ENCODE results near the gene FTHL17. TPM values are rescaled to one million over a fixed set of nuclear protein-coding genes. Genes with fewer than 3 reads are reported as not detected.

The FTHL17 gene
- total RNA-seq, 4 donors from 2014 or later: not detected

DNA sequence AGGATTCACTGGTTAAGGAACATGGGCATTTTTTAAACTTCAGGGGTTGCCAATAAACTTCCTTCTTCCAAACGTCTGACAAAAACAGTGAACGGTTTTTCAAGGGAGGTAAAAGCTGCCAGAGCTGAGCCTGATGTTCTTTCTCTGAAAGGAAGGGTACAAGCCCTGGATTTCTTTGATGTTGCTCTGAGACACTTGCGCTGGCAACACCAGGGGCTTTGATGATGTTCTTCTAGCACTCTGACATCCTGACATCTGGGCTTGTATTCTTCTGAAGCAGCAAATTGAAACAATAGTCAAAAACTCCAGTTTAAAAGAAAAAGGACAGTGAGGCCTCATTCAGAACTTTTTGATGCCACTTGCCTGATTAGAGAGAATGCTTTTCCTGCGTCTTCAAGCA, 11.8 kb downstream of the FTHL17 start:
- no peak for DNase-seq (ENCODE audit: low spot score in 2 of 2)
- intact Hi-C loops (cut with DNase I; ENCODE audit: low total_unique reads): no loop called here
- no peak for TF ChIP-seq POLR2A (IDR thresholded peaks at IDR 0.05)
- TF ChIP-seq CTCF (IDR thresholded peaks at IDR 0.05): no peak
- no peak overlapping the region for H3K4me3 ChIP-seq (ENCODE audit: low read depth, poor library complexity, severe bottlenecking)
- 38 to 65% methylated on average over 4 of the region's 4 CpGs for WGBS, 2 donors

- 66 to 67% methylated on average over 7 of the region's 7 CpGs for WGBS, 2 donors
- no peak overlapping the region for H3K4me3 ChIP-seq (ENCODE audit: low read depth, poor library complexity, severe bottlenecking)
- TF ChIP-seq CTCF (IDR thresholded peaks at IDR 0.05): no peak
- no peak for TF ChIP-seq POLR2A (IDR thresholded peaks at IDR 0.05)
- intact Hi-C loops (cut with DNase I; ENCODE audit: low total_unique reads): no loop called here
- DNase-seq (ENCODE audit: low spot score in 2 of 2): no peak
These were observed 13.6 kb downstream of the FTHL17 start for GRCh38 chrX:31058284-31058683.

- WGBS, 2 donors: 76 to 92% methylated on average over 4 of the region's 4 CpGs
- DNase-seq (ENCODE audit: low spot score in 2 of 2): no peak
- intact Hi-C loops (cut with DNase I; ENCODE audit: low total_unique reads): no loop called here
- H3K4me3 ChIP-seq (ENCODE audit: low read depth, poor library complexity, severe bottlenecking): no peak overlapping the region
- TF ChIP-seq POLR2A (IDR thresholded peaks at IDR 0.05) (no peak), CTCF (IDR thresholded peaks at IDR 0.05) (no peak)
These were observed 14.2 kb downstream of the FTHL17 start for GRCh38 chrX:31057691-31058090.

DNA sequence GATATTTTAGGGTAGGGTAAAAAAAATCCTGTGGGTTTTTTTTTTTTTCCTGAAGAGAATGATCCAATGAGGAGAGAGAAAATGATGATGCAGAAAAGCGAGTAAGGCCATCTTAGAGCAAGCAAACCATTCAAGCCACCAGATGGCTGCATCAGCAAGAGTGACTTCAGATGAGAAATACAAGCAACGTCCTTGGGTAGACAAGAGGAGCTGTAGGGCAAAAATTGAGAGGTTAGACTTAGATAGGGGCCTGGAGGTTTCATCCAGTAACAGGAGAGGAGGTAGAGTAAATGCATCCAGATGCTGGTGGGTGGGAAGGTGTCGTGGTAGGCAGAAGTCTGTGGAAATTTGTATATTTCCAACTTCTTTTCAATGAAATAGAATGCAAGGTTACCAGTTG, 14.6 kb downstream of the FTHL17 start:
- no peak overlapping the region for H3K4me3 ChIP-seq (ENCODE audit: low read depth, poor library complexity, severe bottlenecking)
- no peak for DNase-seq (ENCODE audit: low spot score in 2 of 2)
- intact Hi-C loops (cut with DNase I; ENCODE audit: low total_unique reads): no loop called here
- WGBS, 2 donors: 60 to 69% methylated on average over 3 of the region's 3 CpGs
- TF ChIP-seq POLR2A (IDR thresholded peaks at IDR 0.05): no peak
- no peak for TF ChIP-seq CTCF (IDR thresholded peaks at IDR 0.05)

DNA sequence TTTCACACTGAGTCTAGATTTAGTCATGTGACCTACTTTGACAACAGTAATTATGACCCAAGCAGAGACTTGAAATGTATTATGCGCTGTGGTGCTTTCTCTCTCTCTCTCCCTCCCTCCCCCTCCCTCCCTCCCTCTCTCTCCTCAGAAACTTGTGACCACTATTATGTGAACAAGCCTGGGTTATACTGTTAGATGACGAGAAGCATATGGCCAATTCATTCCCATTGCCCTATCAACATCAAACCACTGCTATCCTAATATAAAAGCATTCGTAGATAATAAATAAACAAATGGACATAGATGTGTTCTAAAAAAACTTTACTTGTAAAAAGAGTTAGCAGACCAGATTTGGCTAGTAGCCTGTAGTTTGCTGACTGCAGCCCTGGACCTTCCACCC, 18.2 kb downstream of the FTHL17 start:
- no peak for TF ChIP-seq POLR2A (IDR thresholded peaks at IDR 0.05)
- TF ChIP-seq CTCF (IDR thresholded peaks at IDR 0.05): no peak
- no peak overlapping the region for H3K4me3 ChIP-seq (ENCODE audit: low read depth, poor library complexity, severe bottlenecking)
- DNase-seq (ENCODE audit: low spot score in 2 of 2): no peak
- 79 to 93% methylated on average over 3 of the region's 3 CpGs for WGBS, 2 donors
- intact Hi-C loops (cut with DNase I; ENCODE audit: low total_unique reads): no loop called here

DNA sequence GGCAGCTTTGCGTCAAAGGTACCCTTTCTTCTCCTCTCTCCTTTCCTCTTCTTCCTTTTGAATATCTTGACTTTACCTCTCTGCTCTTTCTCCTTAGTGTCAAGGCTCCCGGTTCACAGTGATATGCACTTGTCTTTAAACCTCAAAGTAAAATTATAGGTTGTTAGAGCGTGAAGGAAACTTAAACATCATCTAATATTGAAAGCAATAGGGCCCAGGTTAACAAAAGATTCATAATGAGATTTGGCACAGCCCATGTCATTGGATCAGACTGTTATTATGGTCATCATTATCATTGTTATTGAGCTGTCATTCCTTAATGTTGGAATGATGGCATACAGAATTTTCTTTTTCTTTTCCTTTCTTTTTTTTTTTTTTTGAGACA, 32.5 kb downstream of the FTHL17 start:
- TF ChIP-seq POLR2A (IDR thresholded peaks at IDR 0.05): no peak
- no peak for TF ChIP-seq CTCF (IDR thresholded peaks at IDR 0.05)
- intact Hi-C loops (cut with DNase I; ENCODE audit: low total_unique reads): no loop called here
- 54 to 64% methylated on average over 3 of the region's 3 CpGs for WGBS, 2 donors

More for the DNA sequence above, 32.5 kb downstream of the FTHL17 start:
- no peak overlapping the region for H3K4me3 ChIP-seq (ENCODE audit: low read depth, poor library complexity, severe bottlenecking)
- DNase-seq (ENCODE audit: low spot score in 2 of 2): no peak
